ENCODE data around the gene CPA4.

CPA4 gene

GRCh38 chr7:130296221-130296951, 3.4 kb downstream of the CPA4 start:
- no peak for FAIRE-seq
- no peak for TF ChIP-seq CTCF (IDR thresholded peaks at IDR 0.05; ENCODE audit: insufficient read depth, missing control alignments)
- DNase-seq (ENCODE audit: insufficient read length, low spot score): no peak

GRCh38 chr7:130297628-130298543, 4.9 kb downstream of the CPA4 start:
- no peak for TF ChIP-seq CTCF (IDR thresholded peaks at IDR 0.05; ENCODE audit: insufficient read depth, missing control alignments)
- DNase-seq (ENCODE audit: insufficient read length, low spot score) (no peak), FAIRE-seq (no peak)

GRCh38 chr7:130298544-130299326, 5.8 kb downstream of the CPA4 start:
- no peak for FAIRE-seq
- TF ChIP-seq CTCF (IDR thresholded peaks at IDR 0.05; ENCODE audit: insufficient read depth, missing control alignments): no peak
- no peak for DNase-seq (ENCODE audit: insufficient read length, low spot score)

GRCh38 chr7:130299866-130300265, 6.9 kb downstream of the CPA4 start:
- FAIRE-seq (no peak), DNase-seq (ENCODE audit: insufficient read length, low spot score) (no peak)
- TF ChIP-seq CTCF (IDR thresholded peaks at IDR 0.05; ENCODE audit: insufficient read depth, missing control alignments): no peak

- no peak for FAIRE-seq
- DNase-seq (ENCODE audit: insufficient read length, low spot score): no peak
- TF ChIP-seq CTCF (IDR thresholded peaks at IDR 0.05; ENCODE audit: insufficient read depth, missing control alignments): no peak
These were observed 8.6 kb downstream of the CPA4 start for GRCh38 chr7:130301501-130302020.

GRCh38 chr7:130302649-130303048, 9.7 kb downstream of the CPA4 start:
- DNase-seq (ENCODE audit: insufficient read length, low spot score): no peak
- no peak for TF ChIP-seq CTCF (IDR thresholded peaks at IDR 0.05; ENCODE audit: insufficient read depth, missing control alignments)
- no peak for FAIRE-seq

Data from D721Med (cell line).